HTERT RPE-1 (cell line): Measurements from ENCODE around the gene TXLNA.
"Not testable (repeated sequence)": the region's sequence is repeated elsewhere in the genome, so short reads cannot be mapped to it uniquely, and the experiment has no call there.

Experiments
- in situ Hi-C: fragments of 300-500 bp; cut with MboI; formaldehyde crosslinking; loops from 4 replicates; pipeline ENCODE4 v1.14.3; 2020; ENCODE audit warnings: low sequenced_read_pairs

The TXLNA gene

DNA sequence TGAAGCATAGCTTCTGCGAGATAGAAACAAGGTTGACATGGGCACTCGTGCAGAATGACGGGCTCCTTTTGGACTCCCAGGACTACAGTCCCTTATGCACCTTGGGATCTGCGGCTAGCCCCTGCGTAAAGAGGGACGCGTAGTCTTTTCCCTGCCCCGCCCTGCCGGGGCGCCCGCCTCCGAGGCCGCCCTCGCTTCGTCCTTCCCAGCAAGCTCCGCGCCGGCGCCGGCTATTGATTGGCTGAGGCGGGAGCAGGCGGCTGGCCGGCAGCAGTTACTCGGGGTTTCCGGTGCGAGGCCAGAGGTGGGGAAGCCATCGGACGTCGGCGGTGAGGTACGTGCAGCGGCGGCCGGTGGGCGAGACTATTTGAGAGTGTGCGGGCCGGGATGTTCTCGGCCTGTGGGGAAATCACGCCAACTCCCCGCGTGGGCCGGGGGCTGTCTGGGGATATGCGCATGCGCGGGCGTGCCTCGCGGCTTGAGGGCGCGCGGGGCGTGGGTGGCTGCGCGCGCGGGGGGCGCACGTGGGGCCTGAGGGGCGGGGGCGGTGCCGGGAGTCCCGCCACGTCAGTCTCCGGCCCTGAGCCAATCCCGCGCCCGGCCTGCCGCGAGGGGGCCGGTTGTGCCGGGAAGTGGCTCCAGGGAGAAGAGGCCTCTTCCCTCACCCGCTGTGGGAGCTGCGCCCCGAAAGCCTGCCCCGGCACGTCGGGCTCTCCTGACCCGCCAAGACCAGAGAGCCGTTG is at the start of gene TXLNA:
Gene TXLNA, plus strand, starts transcription at position 233 of the 743 bp plus-strand sequence. CDS start 671 bp downstream, outside the sequence.
- in situ Hi-C loops, result no loop called here

- in situ Hi-C loops, result not testable (repeated sequence)
Measured at GRCh38 chr1:32133950-32134280, 45.6 kb upstream of the TXLNA start.

- in situ Hi-C loops, result no loop called here
Measured at GRCh38 chr1:32137111-32137510, 42.4 kb upstream of the TXLNA start.

DNA sequence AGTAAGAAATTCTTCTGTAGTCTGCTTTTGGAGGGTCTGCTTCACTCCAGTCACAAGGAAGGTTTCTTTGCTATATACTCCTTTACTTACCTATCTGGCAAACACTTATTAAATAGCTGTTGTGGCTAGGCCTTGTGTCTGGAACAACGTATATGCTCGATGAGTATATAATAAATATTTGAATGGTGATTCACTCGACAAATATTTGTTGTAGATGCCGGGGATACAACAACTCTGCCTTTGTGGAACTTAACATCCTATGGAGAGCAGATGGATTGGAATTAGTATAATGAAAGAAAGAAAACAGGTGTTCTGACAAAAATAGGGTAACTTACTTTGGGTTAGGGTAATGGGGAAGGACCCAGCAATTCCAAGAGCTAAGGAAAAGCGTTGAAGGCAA is 40.5 kb upstream of the TXLNA start:
- in situ Hi-C loops, result no loop called here

- in situ Hi-C loops, result no loop called here
Measured at GRCh38 chr1:32142446-32143301, 36.8 kb upstream of the TXLNA start.

- in situ Hi-C loops, result not testable (repeated sequence)
Measured at GRCh38 chr1:32143302-32143695, 36.2 kb upstream of the TXLNA start.

- in situ Hi-C loops, result no loop called here
Measured at GRCh38 chr1:32144033-32144432, 35.4 kb upstream of the TXLNA start.

- in situ Hi-C loops, result not testable (repeated sequence)
Measured at GRCh38 chr1:32147799-32148198, 31.7 kb upstream of the TXLNA start.

GRCh38 chr1:32150847-32151246 is 28.6 kb upstream of the TXLNA start:
- in situ Hi-C loops, result no loop called here

DNA sequence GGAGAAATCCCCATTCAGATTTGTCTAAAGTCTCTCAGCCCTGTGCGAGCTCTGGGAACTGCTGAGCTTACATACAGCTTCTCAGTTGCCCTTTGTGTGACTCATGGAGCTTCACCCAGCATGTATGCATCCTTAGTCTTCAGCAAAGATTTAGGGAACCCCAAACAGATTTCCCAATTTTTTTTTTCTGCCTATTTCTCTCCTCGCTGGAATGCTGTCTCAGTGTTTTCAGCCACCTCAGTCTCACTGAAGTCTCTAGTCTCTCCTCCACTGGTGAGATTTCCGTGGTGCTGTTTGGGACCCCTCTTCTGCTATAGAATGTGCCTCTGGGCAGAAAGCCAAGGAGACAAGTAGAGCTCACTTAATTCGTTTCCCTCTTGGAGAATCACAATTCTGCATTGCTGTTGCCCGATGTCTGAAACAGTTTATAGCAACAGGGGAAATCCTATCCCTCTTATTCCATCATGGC is 28.1 kb upstream of the TXLNA start:
- in situ Hi-C loops, result no loop called here

DNA sequence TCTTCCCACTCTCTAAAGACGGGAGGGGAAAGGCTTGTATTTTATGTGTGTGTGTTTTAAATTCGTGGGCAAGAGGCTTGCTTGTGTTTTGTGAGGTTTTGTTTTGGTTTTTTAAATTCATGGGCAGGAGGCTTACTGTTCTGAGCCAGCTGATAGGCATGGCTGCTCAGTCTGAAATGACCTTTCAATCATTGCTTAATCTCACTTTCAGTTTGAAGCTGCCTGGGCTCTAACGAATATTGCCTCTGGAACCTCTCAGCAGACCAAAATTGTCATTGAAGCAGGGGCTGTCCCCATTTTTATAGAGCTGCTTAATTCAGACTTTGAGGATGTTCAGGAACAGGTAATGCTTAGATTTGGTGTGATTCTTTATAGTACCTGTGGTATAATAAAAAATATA is 20.3 kb upstream of the TXLNA start:
- in situ Hi-C loops, result no loop called here

- in situ Hi-C loops, result no loop called here
Measured at GRCh38 chr1:32163405-32163804, 16.1 kb upstream of the TXLNA start.

DNA sequence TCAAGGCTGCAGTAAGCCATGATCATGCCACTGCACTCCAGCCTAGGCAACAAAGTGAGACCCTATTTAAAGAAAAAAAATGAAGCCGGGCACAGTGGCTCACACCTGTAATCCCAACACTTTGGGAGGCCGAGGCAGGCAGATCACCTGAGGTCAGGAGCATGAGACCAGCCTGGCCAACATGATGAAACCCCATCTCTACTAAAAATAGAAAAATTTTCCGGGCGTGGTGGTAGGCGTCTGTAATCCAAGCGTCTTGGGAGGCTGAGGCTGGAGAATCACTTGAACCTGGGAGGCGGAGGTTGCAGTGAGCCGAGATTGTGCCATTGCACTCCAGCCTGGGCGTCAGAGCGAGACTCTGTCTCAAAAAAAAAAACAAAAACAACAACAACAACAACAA is 13.8 kb upstream of the TXLNA start:
- in situ Hi-C loops, result not testable (repeated sequence)

DNA sequence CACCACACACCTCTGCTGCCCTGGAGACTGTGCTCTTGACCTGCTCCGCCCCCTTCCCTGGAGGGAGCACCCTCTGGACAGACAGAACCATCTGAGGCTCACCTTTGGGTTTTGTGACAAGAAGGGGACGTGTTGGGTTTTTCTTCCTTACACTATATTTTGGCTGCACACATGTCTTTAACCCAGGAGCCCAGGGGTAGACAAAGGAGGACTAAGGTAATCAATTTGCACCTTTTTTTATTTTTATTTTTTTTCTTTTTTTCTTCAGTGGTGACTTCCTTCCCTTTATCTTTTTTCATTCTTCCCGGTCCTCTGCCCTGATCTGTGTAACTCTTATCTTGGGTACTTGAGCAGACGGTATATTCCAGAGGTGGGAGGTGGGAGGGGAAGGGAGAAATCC is 8.5 kb upstream of the TXLNA start:
- in situ Hi-C loops, result no loop called here

DNA sequence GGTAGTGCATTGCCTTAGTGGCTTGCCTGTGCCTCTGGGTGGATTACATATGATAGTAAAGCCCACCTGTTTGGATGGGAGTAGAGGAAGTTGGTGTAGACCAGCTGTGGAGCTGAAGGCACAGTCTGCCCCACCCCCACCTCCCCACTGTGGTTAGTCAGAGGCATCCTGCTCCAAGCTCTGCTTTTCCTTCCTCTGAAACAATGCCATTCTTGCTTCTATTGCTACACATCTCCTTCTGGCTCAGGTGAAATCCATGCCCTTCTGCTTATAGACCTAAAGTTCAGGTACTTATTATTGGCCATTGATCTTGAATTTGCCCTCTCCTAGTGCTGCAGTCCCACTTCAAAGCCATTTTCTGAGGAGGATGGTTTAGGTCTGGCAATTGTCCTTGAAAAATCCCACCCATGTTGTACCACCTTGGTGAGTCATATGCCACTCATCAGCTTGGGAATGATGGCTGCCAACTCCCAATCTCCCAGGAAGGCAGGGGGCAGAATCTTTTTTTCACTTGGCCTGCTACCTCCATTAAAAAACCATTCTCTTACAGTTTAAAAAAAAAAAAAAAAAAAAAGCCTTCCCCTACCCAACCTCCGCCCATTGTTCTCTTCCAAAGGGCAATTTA is 6.7 kb upstream of the TXLNA start:
- in situ Hi-C loops, result no loop called here

DNA sequence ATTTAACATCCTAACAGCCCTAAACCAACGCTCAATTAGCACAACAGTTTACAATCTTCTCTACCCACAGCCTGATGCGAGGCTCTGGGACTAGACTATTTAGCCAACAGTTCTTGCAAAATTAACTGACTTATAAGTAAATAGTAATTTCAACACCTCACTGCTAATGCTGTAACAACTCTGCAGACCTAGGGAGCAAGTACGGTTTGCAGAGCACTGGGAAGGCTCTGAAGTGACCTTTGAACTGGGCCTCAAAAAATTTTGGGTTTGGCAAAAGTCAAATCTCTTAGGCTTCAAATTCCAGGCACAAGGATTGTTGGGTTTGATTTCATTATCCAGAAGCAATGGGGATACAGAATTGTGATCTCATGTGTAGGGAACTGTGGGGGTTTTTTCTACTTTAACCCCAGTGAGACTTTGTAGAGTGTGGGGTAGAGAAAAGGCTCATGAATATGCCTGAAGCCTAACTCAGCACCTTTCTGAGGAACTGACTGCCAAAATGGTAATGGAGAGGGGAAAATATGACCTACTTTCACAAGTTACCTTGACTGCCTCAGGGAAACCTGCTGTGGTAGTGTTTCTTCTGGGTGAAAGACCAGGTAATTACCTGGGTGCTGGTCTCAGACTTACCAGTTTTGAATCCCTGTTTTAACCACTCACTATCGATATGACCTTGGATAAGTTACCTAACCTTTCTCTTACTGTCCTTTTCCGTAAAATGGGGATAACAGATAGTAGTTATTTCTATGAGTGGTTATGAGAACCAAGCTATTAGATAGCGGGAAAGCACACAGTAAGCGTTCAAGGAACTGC is 889 bp upstream of the TXLNA start:
- in situ Hi-C loops, result no loop called here

- in situ Hi-C loops, result no loop called here
Measured at GRCh38 chr1:32179193-32179442, 357 bp upstream of the TXLNA start.

DNA sequence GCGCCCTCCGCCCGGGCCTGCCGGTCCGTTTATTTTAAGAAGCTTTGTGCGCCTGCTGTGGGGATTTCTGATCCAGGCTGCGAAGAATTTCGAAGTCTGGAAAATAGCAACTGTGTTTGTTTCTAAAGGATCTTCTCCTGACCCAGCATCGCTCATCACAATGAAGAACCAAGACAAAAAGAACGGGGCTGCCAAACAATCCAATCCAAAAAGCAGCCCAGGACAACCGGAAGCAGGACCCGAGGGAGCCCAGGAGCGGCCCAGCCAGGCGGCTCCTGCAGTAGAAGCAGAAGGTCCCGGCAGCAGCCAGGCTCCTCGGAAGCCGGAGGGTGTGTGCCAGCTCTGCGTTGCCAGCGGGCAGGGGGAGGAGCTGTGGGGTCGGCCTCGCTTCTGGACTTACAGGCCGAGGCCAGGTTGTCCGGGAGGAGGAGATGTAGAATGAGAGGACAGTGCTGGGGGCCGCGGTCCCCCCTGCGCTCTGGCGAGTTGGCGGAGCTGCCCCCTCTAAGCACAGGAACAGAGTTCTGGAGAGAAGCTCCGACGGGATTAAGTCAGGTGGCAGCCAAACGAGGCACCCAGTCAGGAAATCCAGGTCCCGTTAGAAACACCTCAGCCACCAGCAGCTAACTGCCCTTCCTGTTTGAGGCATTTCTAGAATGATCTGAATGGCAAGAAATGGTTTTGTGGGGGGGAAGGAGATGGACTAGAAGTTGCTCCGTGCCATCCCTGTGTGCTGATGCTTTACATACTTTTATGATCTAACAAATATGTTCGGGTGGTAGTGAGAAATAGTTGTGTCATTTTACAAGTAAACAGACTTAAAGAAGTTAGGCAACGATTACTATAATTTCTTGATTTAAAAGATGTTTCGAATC is 948 bp downstream of the TXLNA start:
- in situ Hi-C loops, result no loop called here

GRCh38 chr1:32181065-32181464 is 1.6 kb downstream of the TXLNA start:
- in situ Hi-C loops, result no loop called here

- in situ Hi-C loops, result no loop called here
Measured at GRCh38 chr1:32181563-32181962, 2.1 kb downstream of the TXLNA start.
